ENCODE measurements around the gene EID2.

The EID2 gene

DNA sequence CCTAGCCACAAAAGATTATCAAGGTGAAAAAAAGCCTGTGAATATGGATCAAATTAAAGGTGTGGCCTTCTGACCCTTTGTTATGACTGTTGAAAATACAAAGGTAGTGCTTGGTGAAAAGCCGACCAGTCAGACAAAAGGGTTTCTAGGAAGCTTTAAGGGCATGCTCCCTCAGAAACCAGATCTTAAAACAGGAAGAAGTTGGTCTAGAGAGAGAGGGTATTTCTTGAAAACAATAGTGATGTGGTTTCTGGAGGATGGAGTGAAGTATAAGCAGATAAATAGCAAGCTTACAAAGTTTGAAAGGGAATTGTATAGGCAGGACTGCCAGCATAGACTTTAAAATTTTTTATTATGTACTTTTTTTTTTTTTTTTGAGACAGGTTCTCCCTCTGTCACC lies 5.0 kb upstream of the EID2 start:
- TF ChIP-seq, protein P1, sequence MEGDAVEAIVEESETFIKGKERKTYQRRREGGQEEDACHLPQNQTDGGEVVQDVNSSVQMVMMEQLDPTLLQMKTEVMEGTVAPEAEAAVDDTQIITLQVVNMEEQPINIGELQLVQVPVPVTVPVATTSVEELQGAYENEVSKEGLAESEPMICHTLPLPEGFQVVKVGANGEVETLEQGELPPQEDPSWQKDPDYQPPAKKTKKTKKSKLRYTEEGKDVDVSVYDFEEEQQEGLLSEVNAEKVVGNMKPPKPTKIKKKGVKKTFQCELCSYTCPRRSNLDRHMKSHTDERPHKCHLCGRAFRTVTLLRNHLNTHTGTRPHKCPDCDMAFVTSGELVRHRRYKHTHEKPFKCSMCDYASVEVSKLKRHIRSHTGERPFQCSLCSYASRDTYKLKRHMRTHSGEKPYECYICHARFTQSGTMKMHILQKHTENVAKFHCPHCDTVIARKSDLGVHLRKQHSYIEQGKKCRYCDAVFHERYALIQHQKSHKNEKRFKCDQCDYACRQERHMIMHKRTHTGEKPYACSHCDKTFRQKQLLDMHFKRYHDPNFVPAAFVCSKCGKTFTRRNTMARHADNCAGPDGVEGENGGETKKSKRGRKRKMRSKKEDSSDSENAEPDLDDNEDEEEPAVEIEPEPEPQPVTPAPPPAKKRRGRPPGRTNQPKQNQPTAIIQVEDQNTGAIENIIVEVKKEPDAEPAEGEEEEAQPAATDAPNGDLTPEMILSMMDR (IDR thresholded peaks at IDR 0.05), result no peak
- H3K4me3 ChIP-seq, result no peak overlapping the region
- intact Hi-C loops (cut with DNase I; ENCODE audit: low total_unique reads), result no loop called here
- no peak overlapping the region for H3K27ac ChIP-seq
- peaks cover 0 to 9% of the 10 kb centered on the region in 2 donors for H3K27me3 ChIP-seq
- peaks cover 0 to 5% (median 2%) of the 10 kb centered on the region in 4 donors for H3K4me1 ChIP-seq
- no peaks in the 10 kb centered on the region for H3K9me3 ChIP-seq
- DNase-seq, result no peak
- H3K36me3 ChIP-seq, result no peaks in the 10 kb centered on the region

DNA sequence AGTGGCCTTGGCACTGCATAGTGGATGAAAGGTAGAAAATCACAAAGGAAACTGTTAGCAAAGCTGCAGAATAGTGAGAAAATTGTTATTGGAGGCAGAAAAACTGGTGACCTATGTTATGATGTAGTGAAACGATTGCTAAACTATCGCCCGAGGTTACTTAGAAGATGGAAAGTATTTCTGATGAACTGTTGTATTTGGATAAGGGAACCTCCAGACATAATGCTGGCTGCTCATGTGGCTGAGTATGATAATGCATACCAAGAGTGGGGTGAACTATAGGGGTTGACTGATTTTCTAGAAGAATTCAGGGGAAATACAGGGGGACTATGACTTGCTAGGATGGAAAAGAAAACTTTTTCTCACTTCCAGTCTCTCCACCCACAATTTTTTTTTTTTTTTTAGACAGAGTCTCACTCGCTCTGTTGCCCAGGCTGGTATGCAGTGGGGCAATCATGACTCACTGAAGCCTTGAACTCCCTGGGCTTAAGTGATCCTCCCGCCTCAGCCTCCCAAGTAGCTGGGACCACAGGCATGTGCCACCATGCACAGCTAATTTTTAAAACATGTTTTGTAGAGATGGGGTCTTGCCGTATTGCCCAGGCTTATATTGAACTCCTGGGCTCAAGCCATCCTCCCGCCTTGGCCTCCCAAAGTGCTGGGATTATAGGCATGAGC lies 4.4 kb upstream of the EID2 start:
- Histone ChIP-seq H3K4me3 (no peak overlapping the region), H3K27me3 (peaks cover 0 to 9% of the 10 kb centered on the region in 2 donors), H3K4me1 (peaks cover 0 to 5% (median 2%) of the 10 kb centered on the region in 4 donors), H3K36me3 (no peaks in the 10 kb centered on the region), H3K27ac (no peak overlapping the region), H3K9me3 (no peaks in the 10 kb centered on the region)
- TF ChIP-seq, protein P1 (IDR thresholded peaks at IDR 0.05), result no peak
- intact Hi-C loops (cut with DNase I; ENCODE audit: low total_unique reads), result no loop called here
- DNase-seq, result no peak

DNA sequence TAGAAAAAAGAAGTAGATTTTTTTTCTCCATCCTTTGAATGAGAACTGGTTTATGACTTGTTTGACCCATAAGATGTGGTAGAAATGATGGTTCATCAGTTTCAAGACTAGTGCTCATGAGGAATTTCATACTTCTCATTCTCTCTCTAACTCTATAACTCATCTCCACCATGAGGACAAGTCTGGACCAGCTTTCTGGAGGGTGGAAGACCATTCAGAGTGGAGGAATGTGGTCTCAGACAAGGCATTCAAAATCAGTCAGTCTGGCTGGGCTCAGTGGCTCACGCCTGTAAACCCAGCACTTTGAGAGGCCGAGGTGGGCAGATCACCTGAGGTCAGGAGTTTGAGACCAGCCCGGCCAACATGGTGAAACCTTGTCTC lies 3.5 kb upstream of the EID2 start:
- no peaks in the 10 kb centered on the region for H3K9me3 ChIP-seq
- intact Hi-C loops (cut with DNase I; ENCODE audit: low total_unique reads), result no loop called here
- no peaks in the 10 kb centered on the region for H3K36me3 ChIP-seq
- peaks cover 0 to 12% (median 9%) of the 10 kb centered on the region in 4 donors for H3K4me1 ChIP-seq
- H3K4me3 ChIP-seq, result no peak overlapping the region
- TF ChIP-seq, protein P1 (IDR thresholded peaks at IDR 0.05), result no peak
- DNase-seq, result no peak
- H3K27me3 ChIP-seq, result peaks cover 0 to 9% of the 10 kb centered on the region in 2 donors
- no peak overlapping the region for H3K27ac ChIP-seq

DNA sequence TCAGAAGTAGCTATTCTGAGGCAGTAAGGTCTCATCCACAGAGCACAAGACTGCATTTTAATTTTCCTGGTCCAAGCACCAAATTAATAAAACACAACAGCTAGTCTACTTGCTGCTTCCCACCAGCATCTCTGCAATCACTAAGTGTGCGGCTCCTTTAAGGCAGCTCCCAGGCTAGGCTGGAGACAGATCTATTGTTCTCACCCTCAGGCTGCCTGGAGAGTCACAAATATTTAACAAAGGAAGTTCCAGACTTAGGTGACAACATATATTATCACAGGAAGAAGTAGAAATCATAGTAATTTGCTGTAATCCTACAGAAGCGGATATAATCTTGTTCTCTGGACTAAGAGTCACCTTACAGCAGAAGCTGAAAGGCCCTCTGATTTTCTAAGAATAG lies 2.2 kb upstream of the EID2 start:
- Histone ChIP-seq H3K4me1 (peaks cover 0 to 21% (median 13%) of the 10 kb centered on the region in 4 donors), H3K27me3 (peaks cover 0 to 9% of the 10 kb centered on the region in 2 donors), H3K4me3 (no peak overlapping the region), H3K27ac (no peak overlapping the region), H3K9me3 (no peaks in the 10 kb centered on the region), H3K36me3 (no peaks in the 10 kb centered on the region)
- intact Hi-C loops (cut with DNase I; ENCODE audit: low total_unique reads), result no loop called here
- TF ChIP-seq, protein P1 (IDR thresholded peaks at IDR 0.05), result no peak
- no peak for DNase-seq

DNA sequence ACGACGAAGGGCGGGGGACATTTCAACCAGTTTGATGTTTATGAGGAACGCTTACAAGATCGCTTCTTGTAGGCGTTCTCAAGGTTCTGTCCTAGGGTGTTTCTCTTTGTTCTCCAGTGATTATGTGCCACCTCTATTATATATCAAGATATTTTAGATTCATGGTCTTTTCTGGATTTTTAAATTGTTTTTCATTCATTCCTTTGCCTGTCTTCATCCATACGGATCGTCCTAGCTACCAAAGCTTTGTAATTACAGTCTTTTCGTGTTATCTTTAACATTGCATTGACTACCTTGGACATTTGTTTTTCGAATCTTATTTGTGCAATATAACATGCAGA lies 342 bp upstream of the EID2 start:
- intact Hi-C loops (cut with DNase I; ENCODE audit: low total_unique reads), result no loop called here
- Histone ChIP-seq H3K4me3 (peak overlapping the region; percentile 77 to 86), H3K36me3 (no peaks in the 10 kb centered on the region), H3K9me3 (no peaks in the 10 kb centered on the region), H3K4me1 (peaks cover 0 to 21% (median 13%) of the 10 kb centered on the region in 4 donors), H3K27ac (peak overlapping the region; percentile 95), H3K27me3 (peaks cover 0 to 2% of the 10 kb centered on the region in 2 donors)
- TF ChIP-seq, protein P1 (IDR thresholded peaks at IDR 0.05), result no peak
- no peak for DNase-seq
